Stimulated activated CD4-positive, alpha-beta T cell treated with anti-CD3 and anti-CD28 coated beads, Interleukin-2, amount 100 ng/mL, for 24 hours (primary cell): ENCODE results near the gene TM7SF2.
"Not testable (repeated sequence)": the region's sequence is repeated elsewhere in the genome, so short reads cannot be mapped to it uniquely, and the experiment has no call there.

Experiments
- DNase-seq, 2 donors: peaks; one replicate each; pipeline ENCODE4 v3.0.0-alpha.2; 2020

TM7SF2 gene

GRCh38 chr11:65116370-65117205 lies 4.9 kb downstream of the TM7SF2 start:
- peak; percentile 66 to 70 for DNase-seq

DNA sequence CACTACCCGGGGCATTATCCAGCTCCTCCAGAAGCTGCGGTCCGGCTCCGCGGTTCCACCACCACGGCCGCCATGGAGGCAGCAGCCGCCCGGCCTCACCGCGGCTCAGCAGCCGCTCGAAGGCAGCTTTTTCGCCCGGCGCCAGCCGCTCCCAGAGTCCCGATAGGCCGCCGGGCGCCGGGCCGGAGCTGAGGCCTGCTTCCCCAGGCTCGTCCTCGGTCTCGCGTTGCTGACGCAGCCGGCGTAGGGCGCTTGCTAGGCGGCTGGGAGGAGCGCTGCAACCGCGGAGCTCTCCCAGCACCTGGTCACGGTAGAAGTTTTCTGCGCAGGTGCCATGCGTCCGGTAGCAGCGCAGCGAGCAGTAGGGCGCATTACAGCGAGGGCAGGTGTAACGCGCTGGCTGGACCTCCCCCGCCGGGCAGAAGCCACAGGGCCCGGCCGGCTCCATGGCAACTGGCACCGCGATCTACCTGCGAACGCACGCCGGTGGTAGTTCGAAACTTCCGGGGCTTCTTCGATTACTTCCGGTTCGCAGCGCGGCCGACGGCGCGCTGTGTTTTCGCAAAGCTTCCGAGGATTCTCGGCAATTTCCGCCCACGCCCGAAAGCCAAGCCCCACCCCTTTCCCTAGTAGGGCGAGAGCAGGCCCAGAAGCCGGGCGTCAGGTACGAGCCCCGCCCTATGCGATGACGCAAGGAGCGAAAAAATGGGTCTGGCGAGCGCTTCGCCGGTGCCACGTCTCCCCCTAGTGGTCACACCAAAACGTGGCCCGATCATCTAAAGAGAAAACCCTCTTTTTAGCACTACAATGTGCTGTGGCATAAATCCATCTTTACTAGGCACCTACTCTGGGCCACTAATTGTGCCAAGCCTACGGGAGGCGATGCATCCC lies 5.8 kb downstream of the TM7SF2 start, which contains the start of gene ZNHIT2:
Gene ZNHIT2 (minus strand): TSS at position 496 of the 891 bp plus-strand sequence. CDS start 48 bp downstream, at position 448.
- peak; percentile 100 for DNase-seq

GRCh38 chr11:65118097-65118837 lies 6.6 kb downstream of the TM7SF2 start:
- no peak for DNase-seq

GRCh38 chr11:65118891-65119669 lies 7.4 kb downstream of the TM7SF2 start:
- not testable (repeated sequence) for DNase-seq

DNA sequence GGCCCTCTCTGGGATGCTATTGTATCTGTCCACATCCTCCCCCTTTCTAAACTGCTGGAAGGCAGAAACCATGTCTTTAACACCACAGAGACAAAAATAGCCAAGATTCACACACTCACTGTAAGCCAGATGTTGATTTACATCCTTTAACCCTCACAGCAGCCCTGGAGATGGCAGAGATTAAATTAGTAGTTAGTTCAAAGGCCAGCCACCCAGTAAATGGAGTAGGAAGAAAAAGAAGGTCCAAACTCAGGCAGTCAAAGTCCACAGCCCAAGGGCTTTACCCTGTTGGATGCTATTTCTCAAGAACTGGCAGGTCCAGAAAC lies 8.0 kb downstream of the TM7SF2 start:
- DNase-seq, result no peak

DNA sequence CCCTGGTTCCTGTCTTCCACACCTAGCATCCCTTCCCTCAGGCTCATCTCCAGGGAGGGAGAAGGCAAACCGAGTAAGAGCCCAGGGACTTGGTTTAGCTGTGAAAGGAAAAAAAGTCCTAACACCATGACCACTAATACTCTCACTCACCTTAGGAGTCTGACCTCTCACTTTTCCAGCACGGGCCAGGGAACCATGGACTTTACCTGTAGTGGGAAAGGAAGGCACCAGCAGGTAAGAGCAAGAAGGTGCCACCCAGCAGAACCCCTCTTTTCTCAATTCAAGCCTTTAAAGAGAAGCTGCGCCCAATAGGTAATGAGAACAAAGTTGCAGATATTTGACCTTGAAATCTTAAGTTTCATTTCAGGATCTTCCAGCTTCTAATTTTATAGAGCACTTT lies 9.2 kb downstream of the TM7SF2 start:
- DNase-seq, result no peak

DNA sequence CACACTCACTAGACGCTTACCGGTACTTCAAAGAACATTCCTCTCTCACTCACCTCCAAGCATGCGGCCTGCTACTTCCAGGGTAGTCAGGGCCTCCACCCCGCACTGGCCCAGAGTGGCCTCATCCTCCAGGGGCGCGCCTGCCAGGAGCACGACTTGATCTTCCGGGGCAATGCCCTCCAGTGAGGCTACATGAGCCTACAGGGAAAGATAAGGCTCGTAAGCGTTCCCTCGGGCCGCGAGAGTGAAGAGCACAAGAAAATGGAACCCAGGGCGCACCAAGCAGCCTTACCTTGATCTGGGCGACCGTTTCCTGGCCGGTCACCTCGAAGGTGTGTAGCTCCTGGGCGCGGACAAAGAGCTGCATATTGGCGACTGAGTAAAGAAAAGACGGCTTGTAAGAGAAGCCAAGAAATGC lies 9.8 kb downstream of the TM7SF2 start:
- DNase-seq, result peak in 1 of 2 donors; percentile 42

GRCh38 chr11:65121865-65122696 lies 10.4 kb downstream of the TM7SF2 start, which contains the start of the genes FAU and MRPL49:
FAU (minus strand) TSS chr11:65122134; CDS start chr11:65121813, 321 bp downstream.
MRPL49 (plus strand) TSS chr11:65122321; CDS start chr11:65122347, 26 bp downstream.
- peak; percentile 99 for DNase-seq

DNA sequence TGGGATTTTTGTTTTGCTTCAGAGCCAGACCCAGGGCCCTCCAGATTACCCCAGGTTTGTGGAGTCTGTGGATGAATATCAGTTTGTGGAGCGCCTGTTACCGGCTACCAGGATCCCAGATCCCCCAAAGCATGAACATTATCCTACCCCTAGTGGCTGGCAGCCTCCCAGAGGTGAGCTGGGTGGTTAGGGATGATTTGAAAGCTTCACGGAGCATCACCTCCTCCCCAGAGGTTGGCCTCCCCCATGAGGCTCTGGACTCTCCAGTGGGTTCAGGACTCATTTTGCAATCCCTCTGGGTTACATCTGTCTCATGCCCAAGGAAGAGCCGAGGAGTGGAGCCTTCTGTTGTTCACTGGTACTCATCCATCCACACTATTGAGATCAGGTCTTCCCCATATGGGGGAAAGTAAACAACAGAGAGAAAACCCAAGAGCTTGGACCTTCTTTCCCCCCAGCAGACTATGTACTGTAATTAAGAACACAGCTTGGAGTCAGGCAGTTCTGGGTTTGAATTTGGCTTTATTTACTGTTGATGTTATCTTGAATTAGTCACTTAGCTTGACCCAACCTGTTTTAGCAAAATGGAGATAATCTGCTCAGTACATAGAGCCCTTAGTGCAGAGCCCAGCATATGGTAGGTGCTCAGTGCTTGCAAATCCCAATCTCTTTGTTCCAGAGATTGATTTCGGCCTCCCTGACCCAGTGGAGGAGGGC lies 13.0 kb downstream of the TM7SF2 start:
- no peak for DNase-seq

- no peak for DNase-seq
These were observed 13.8 kb downstream of the TM7SF2 start for GRCh38 chr11:65125197-65126056.

GRCh38 chr11:65126624-65127274 lies 15.1 kb downstream of the TM7SF2 start:
- DNase-seq, result no peak

- no peak for DNase-seq
These were observed 16.0 kb downstream of the TM7SF2 start for GRCh38 chr11:65127473-65128181.

DNA sequence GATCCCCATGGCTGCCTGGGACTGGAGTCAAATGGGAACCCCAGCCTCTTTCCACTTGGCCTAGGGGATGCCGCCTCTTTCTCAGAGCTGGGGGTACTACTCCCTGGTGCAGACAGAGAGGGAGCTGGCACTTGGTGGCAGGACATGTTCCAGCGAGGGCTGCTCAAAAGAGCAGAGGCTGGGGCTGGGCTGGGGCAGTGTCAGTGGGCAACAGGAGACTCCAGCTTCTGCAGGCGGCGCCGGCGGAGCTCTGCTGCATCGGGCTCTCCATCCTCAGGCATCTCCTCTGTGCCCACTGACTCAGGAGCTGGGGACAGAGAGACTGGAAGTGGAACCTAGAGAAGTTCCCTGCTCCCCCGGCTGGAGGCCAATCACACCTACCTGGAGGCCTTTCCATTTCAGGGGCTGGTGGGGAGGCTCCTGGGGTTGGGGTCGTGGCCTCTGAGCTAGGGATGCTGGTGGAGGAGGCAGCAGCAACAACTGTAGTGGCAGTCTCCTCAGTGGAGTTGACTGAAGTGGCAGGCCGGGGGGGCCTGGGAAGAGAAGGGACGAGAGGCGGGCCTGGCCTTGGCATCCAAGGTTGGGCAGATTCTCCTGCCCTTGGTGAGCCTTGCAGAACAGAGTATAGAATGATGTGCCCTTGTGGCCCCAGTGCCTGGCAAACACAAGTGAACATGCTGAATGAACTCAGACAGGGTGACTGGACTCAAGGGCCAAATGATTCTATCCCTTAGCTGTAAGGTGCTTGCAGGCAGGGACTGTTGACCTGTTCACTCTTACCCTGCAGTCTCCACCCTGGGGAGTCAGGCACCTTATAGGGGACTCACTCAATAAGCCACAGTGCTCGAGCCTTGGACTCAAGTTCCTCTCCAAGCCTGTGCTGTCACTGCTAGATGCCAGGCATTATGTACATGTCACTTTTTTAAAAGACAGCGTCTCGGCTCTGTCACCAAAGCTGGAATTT lies 16.8 kb downstream of the TM7SF2 start:
- DNase-seq, result no peak

DNA sequence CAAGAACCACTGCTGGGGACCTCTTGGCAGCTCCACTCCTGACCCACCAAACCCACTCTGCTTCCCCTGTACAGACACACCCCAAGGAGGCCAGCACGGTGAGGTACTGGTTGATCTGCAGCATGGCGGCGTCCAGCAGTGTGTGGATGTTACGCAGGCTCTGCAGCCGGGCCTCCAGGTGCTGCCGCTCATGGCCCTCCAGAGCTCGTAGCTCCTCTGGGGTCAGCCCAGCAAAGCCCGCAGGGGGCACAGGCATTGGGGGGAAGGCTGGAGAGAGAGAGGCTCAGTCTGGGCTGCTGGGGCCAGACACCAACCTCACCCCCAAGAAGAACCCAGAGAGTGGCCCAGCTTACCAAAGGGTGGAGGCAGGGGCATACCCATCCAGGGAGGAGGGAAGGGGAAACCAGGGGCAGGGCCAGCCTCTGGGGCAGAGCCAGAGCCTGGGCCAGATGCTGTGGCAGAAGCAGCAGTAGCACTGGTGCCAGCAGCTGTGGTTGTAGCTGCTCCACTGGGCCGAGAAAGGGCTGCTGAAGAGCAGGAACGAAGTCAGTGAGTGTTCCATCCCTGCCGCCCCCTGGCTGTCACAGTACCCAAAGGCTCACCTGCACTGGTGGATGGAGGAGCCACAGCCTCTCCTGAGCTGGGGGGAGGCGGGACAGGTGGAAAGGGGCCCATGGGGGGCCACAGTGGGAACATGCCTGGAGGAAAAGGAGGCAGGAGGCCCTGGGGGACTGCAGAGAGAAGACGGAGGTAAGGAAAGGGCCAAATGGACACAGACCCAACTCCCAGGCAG lies 18.2 kb downstream of the TM7SF2 start:
- no peak for DNase-seq

GRCh38 chr11:65130631-65131416 lies 19.2 kb downstream of the TM7SF2 start:
- no peak for DNase-seq
